Mononuclear cell (primary cell): ENCODE results near the gene ABHD16A. TPM values are rescaled to one million over a fixed set of nuclear protein-coding genes. Genes with fewer than 3 reads are reported as not detected.

Experiments
- H3K27me3 ChIP-seq: 2 replicates; pipeline ENCODE4 v1.6.0; 2011; ENCODE audit warnings: low read length, control low read depth; ENCODE audit not compliant: insufficient read depth
- H3K4me1 ChIP-seq: 2 replicates; pipeline ENCODE4 v1.5.1; 2011; ENCODE audit warnings: mild to moderate bottlenecking, low read length, control low read depth; ENCODE audit not compliant: insufficient read depth
- H3K4me3 ChIP-seq: 2 replicates; pipeline ENCODE4 v1.5.1; 2011; ENCODE audit warnings: mild to moderate bottlenecking, low read length, moderate library complexity
- H3K9me3 ChIP-seq: 2 replicates; pipeline ENCODE4 v1.5.1; 2011; ENCODE audit warnings: low read depth, mild to moderate bottlenecking, control low read depth, low read length
- total RNA-seq: library from RNA; depleted of rRNA; stranded (reverse); fragments of >200 nt; gene quantifications from one replicate; pipeline ENCODE4 v1.2.3, GENCODE V29; 2012

Gene ABHD16A
- total RNA-seq, 1 donor, result 36.9 TPM

GRCh38 chr6:31736021-31736767 is 33.1 kb upstream of the ABHD16A start, which contains the start of gene CLIC1:
CLIC1 (minus strand) TSS chr6:31736530; CDS start chr6:31736300, 230 bp downstream.
- no peaks in the 10 kb centered on the region for H3K27me3 ChIP-seq
- peak within 1 kb of the TSS; percentile 92 for H3K4me3 ChIP-seq
- H3K9me3 ChIP-seq, result no peaks in the 10 kb centered on the region
- H3K4me1 ChIP-seq, result peaks cover 72% of the 10 kb centered on the region

- Histone ChIP-seq H3K9me3 (no peaks in the 10 kb centered on the region), H3K27me3 (no peaks in the 10 kb centered on the region), H3K4me1 (peaks cover 75% of the 10 kb centered on the region), H3K4me3 (peak overlapping the region; percentile 92)
These were observed 31.8 kb upstream of the ABHD16A start for GRCh38 chr6:31734821-31735406.

- Histone ChIP-seq H3K27me3 (no peaks in the 10 kb centered on the region), H3K4me3 (peak overlapping the region; percentile 92), H3K4me1 (peaks cover 77% of the 10 kb centered on the region), H3K9me3 (no peaks in the 10 kb centered on the region)
These were observed 31.2 kb upstream of the ABHD16A start for GRCh38 chr6:31734247-31734820.

- Histone ChIP-seq H3K4me3 (no peak overlapping the region), H3K27me3 (no peaks in the 10 kb centered on the region), H3K4me1 (peaks cover 77% of the 10 kb centered on the region), H3K9me3 (no peaks in the 10 kb centered on the region)
These were observed 30.6 kb upstream of the ABHD16A start for GRCh38 chr6:31733734-31734133.

- H3K4me1 ChIP-seq, result peaks cover 77% of the 10 kb centered on the region
- H3K27me3 ChIP-seq, result no peaks in the 10 kb centered on the region
- H3K9me3 ChIP-seq, result no peaks in the 10 kb centered on the region
- H3K4me3 ChIP-seq, result no peak overlapping the region
These were observed 28.9 kb upstream of the ABHD16A start for GRCh38 chr6:31732029-31732428.

- no peaks in the 10 kb centered on the region for H3K9me3 ChIP-seq
- no peak overlapping the region for H3K4me3 ChIP-seq
- H3K4me1 ChIP-seq, result peaks cover 83% of the 10 kb centered on the region
- H3K27me3 ChIP-seq, result no peaks in the 10 kb centered on the region
These were observed 27.5 kb upstream of the ABHD16A start for GRCh38 chr6:31730631-31731086.

GRCh38 chr6:31729979-31730630 is 27.0 kb upstream of the ABHD16A start:
- no peaks in the 10 kb centered on the region for H3K27me3 ChIP-seq
- H3K4me1 ChIP-seq, result peaks cover 85% of the 10 kb centered on the region
- no peaks in the 10 kb centered on the region for H3K9me3 ChIP-seq
- H3K4me3 ChIP-seq, result peak overlapping the region; percentile 73

- Histone ChIP-seq H3K27me3 (no peaks in the 10 kb centered on the region), H3K4me3 (peak overlapping the region; percentile 73), H3K9me3 (no peaks in the 10 kb centered on the region), H3K4me1 (peaks cover 83% of the 10 kb centered on the region)
These were observed 26.4 kb upstream of the ABHD16A start for GRCh38 chr6:31729515-31729978.

- no peaks in the 10 kb centered on the region for H3K27me3 ChIP-seq
- peak within 1 kb of the TSS; percentile 73 for H3K4me3 ChIP-seq
- peaks cover 77% of the 10 kb centered on the region for H3K4me1 ChIP-seq
- H3K9me3 ChIP-seq, result no peaks in the 10 kb centered on the region
These were observed 25.8 kb upstream of the ABHD16A start, which contains the start of gene DDAH2 for GRCh38 chr6:31728767-31729514. DDAH2 (minus strand) TSS chr6:31729299; CDS start chr6:31729161, 138 bp downstream.

- H3K4me3 ChIP-seq, result no peak overlapping the region
- H3K27me3 ChIP-seq, result no peaks in the 10 kb centered on the region
- H3K4me1 ChIP-seq, result peaks cover 71% of the 10 kb centered on the region
- no peaks in the 10 kb centered on the region for H3K9me3 ChIP-seq
These were observed 24.9 kb upstream of the ABHD16A start for GRCh38 chr6:31727717-31728671.

GRCh38 chr6:31727034-31727716 is 24.1 kb upstream of the ABHD16A start:
- peaks cover 64% of the 10 kb centered on the region for H3K4me1 ChIP-seq
- no peaks in the 10 kb centered on the region for H3K27me3 ChIP-seq
- no peaks in the 10 kb centered on the region for H3K9me3 ChIP-seq
- no peak overlapping the region for H3K4me3 ChIP-seq

GRCh38 chr6:31725502-31726350 is 22.6 kb upstream of the ABHD16A start:
- Histone ChIP-seq H3K9me3 (no peaks in the 10 kb centered on the region), H3K27me3 (no peaks in the 10 kb centered on the region), H3K4me3 (no peak overlapping the region), H3K4me1 (peaks cover 56% of the 10 kb centered on the region)
